ENCODE measurements around the gene TMCC1.

DNA sequence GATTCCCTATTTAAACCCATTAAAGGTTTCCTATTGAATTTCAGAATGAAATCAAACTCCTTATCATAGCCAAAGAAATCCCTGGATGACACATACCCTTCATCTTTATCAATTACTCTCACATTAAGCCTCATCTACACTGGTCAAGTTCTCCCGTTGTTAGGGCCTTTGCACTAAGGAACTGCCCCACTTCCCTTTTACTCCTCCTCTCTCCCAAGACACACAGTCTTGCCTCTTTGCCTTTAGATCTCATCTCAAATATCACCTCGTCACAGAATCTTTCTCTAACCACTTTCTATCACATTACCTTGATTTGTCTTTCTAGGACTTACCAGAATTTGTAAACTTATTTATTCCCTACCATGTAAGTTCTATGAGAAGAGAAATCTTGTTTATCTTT, 117.6 kb downstream of the TMCC1 start:
- TF ChIP-seq CTCF (IDR thresholded peaks at IDR 0.05) (no peak), POLR2A (IDR thresholded peaks at IDR 0.05) (no peak)

Data from right lobe of liver (tissue), 4 donors.